Keratinocyte (primary cell): ENCODE data around the gene BCL2. TPM values are rescaled to one million over a fixed set of nuclear protein-coding genes. Genes with fewer than 3 reads are reported as not detected.

Experiments used
- DNase-seq: peaks from one replicate; pipeline ENCODE4 v3.0.0-alpha.2; 2011; ENCODE audit warnings: low read depth, missing footprints, low spot score
- FAIRE-seq: peaks from 2 replicates; lab custom pipeline; 2011; peaks lifted over from hg19 to GRCh38; lab: Jason Lieb, UNC
- H2AFZ ChIP-seq: 2 replicates; pipeline ENCODE4 v1.6.0; 2012; ENCODE audit warnings: low read length, control low read depth, inconsistent platforms; ENCODE audit not compliant: control insufficient read depth
- H3K27ac ChIP-seq: 2 replicates; pipeline ENCODE4 v1.5.1; 2011; ENCODE audit warnings: low read length; ENCODE audit not compliant: control insufficient read depth, insufficient read depth
- H3K27me3 ChIP-seq: 3 replicates; pipeline ENCODE4 v1.6.0; 2011; ENCODE audit warnings: low read length; ENCODE audit not compliant: control insufficient read depth, insufficient read depth; ENCODE audit errors: extremely low read depth
- H3K36me3 ChIP-seq, 2 experiments: 2 replicates in 1 of 2; 3 replicates in 1 of 2; pipeline ENCODE4 v1.5.1; 2011; ENCODE audit warnings: low read length in 2 of 2, mild to moderate bottlenecking in 1 of 2; ENCODE audit not compliant: control insufficient read depth in 2 of 2, insufficient read depth in 2 of 2; ENCODE audit errors: extremely low read depth in 1 of 2
- H3K4me1 ChIP-seq: 3 replicates; pipeline ENCODE4 v1.5.1; 2011; ENCODE audit warnings: low read length; ENCODE audit not compliant: control insufficient read depth, insufficient read depth; ENCODE audit errors: extremely low read depth
- H3K4me2 ChIP-seq: 3 replicates; pipeline ENCODE4 v1.6.0; 2011; ENCODE audit warnings: low read depth, low read length; ENCODE audit not compliant: control insufficient read depth, insufficient read depth; ENCODE audit errors: extremely low read depth
- H3K4me3 ChIP-seq, 3 experiments: fragments of 200-600 bp in 1 of 3; sonication (generic) in 1 of 3; 2 replicates in 2 of 3; 3 replicates in 1 of 3; pipeline ENCODE4 v1.5.1; 2011 to 2016; ENCODE audit warnings: low read length in 3 of 3, mild to moderate bottlenecking in 3 of 3, control low read depth in 2 of 3, inconsistent platforms in 1 of 3, low read depth in 1 of 3, mixed read lengths in 1 of 3, mixed run types in 1 of 3, moderate library complexity in 1 of 3; ENCODE audit not compliant: control insufficient read depth in 2 of 3, insufficient read depth in 2 of 3; ENCODE audit errors: extremely low read depth in 1 of 3
- H3K79me2 ChIP-seq: 2 replicates; pipeline ENCODE4 v1.6.0; 2012; ENCODE audit warnings: low read length; ENCODE audit not compliant: control insufficient read depth, insufficient read depth
- H3K9ac ChIP-seq: 3 replicates; pipeline ENCODE4 v1.6.0; 2011; ENCODE audit warnings: low read length; ENCODE audit not compliant: control insufficient read depth, insufficient read depth; ENCODE audit errors: extremely low read depth
- H3K9me1 ChIP-seq: 3 replicates; pipeline ENCODE4 v1.6.0; 2011; ENCODE audit warnings: low read length; ENCODE audit not compliant: control insufficient read depth, insufficient read depth; ENCODE audit errors: extremely low read depth
- H3K9me3 ChIP-seq: 2 replicates; pipeline ENCODE4 v1.5.1; 2012; ENCODE audit warnings: low read depth, low read length; ENCODE audit not compliant: control insufficient read depth
- H4K20me1 ChIP-seq: 3 replicates; pipeline ENCODE4 v1.6.0; 2011; ENCODE audit warnings: low read length; ENCODE audit not compliant: control insufficient read depth, insufficient read depth; ENCODE audit errors: extremely low read depth
- EZH2 ChIP-seq: IDR thresholded peaks from one replicate; pipeline ENCODE4 v1.6.1; 2012; ENCODE audit warnings: inconsistent platforms, mild to moderate bottlenecking, low read length, moderate library complexity
- dilution Hi-C: fragments of 300-500 bp; cut with MboI; formaldehyde crosslinking; loops from one replicate; pipeline ENCODE4 v1.7.0; 2020; ENCODE audit warnings: low sequenced_read_pairs; ENCODE audit not compliant: extremely low pct_ligation_motif_present
- polyA plus RNA-seq, 5 experiments: library from polyadenylated mRNA; depleted of rRNA in 3 of 5; stranded (reverse) in 3 of 5; stranded (forward) in 1 of 5; unstranded in 1 of 5; fragments of >200 nt; gene quantifications; 1 replicate in 1 of 5; 2 replicates in 3 of 5; 3 replicates in 1 of 5; pipeline versions ENCODE4 v1.2.1 to v1.2.3, GENCODE V29; 2011 to 2012; ENCODE audit warnings: missing spikeins in 2 of 5, low read depth in 1 of 5, low replicate concordance in 1 of 5
- TF ChIP-seq, protein P1 (sequence below), 3 experiments: IDR thresholded peaks in 1 of 3; conservative IDR thresholded peaks in 1 of 3; optimal IDR thresholded peaks in 1 of 3; 2 replicates in 2 of 3; 3 replicates in 1 of 3; pipeline versions ENCODE3 to v1.5.1; 2011; ENCODE audit warnings: low read length in 3 of 3, mild to moderate bottlenecking in 3 of 3, moderate library complexity in 2 of 3, control low read depth in 1 of 3, inconsistent platforms in 1 of 3; ENCODE audit not compliant: insufficient read depth in 2 of 3; ENCODE audit errors: extremely low read depth in 1 of 3

BCL2 gene
- polyA plus RNA-seq, 1 donor (not counting 4 experiments of a cell fraction or from before 2014, with no cell fraction given): 0.30 TPM

DNA sequence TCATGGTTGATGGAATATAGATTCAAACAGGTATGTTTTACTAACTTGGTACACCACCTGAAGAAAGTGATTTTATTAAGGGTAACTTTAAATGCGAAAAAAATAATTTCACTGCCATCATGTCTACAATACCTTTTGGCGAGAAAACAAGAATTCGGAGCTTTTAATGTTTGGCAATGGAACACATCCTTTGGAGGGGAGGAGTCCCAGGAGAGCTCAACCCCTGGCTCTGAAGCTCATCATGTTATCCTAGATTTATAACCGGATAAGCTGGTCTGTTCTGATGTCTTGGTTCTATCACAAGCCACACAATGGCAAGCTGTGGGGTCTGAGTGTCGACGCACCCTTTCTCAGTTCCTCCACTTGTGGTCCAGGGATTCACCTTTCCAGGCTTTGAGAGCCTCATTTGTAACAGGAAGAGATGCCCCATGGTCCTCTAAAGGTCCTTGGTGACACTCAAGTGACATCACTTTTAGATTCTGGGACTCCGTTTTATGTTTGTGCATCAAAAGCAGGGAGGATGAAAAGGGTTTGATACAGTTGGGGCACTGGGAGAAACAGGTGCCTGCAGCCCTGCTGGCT, 172.7 kb downstream of the BCL2 start:
- no peaks in the 10 kb centered on the region for H4K20me1 ChIP-seq
- no peak for DNase-seq
- dilution Hi-C loops: no loop called here
- H3K27me3 ChIP-seq: peaks cover 6% of the 10 kb centered on the region
- H3K9ac ChIP-seq: no peak overlapping the region
- H3K27ac ChIP-seq: no peak overlapping the region
- no peaks in the 10 kb centered on the region for H3K79me2 ChIP-seq
- no peaks in the 10 kb centered on the region for H3K36me3 ChIP-seq
- FAIRE-seq: no peak
- no peaks in the 10 kb centered on the region for H3K9me3 ChIP-seq
- H3K4me3 ChIP-seq: no peak overlapping the region
- no peak overlapping the region for H3K4me2 ChIP-seq
- H3K4me1 ChIP-seq: peaks cover 8% of the 10 kb centered on the region
- TF ChIP-seq, protein P1, sequence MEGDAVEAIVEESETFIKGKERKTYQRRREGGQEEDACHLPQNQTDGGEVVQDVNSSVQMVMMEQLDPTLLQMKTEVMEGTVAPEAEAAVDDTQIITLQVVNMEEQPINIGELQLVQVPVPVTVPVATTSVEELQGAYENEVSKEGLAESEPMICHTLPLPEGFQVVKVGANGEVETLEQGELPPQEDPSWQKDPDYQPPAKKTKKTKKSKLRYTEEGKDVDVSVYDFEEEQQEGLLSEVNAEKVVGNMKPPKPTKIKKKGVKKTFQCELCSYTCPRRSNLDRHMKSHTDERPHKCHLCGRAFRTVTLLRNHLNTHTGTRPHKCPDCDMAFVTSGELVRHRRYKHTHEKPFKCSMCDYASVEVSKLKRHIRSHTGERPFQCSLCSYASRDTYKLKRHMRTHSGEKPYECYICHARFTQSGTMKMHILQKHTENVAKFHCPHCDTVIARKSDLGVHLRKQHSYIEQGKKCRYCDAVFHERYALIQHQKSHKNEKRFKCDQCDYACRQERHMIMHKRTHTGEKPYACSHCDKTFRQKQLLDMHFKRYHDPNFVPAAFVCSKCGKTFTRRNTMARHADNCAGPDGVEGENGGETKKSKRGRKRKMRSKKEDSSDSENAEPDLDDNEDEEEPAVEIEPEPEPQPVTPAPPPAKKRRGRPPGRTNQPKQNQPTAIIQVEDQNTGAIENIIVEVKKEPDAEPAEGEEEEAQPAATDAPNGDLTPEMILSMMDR (optimal IDR thresholded peaks at IDR 0.05 in 1 of 3, IDR thresholded peaks at IDR 0.05 in 1 of 3, conservative IDR thresholded peaks at IDR 0.05 in 1 of 3; ENCODE audit: extremely low read depth in 1 of 3, insufficient read depth in 2 of 3, low read length in 3 of 3): no peak
- TF ChIP-seq EZH2: no peak
- no peak overlapping the region for H2AFZ ChIP-seq
- H3K9me1 ChIP-seq: no peaks in the 10 kb centered on the region

DNA sequence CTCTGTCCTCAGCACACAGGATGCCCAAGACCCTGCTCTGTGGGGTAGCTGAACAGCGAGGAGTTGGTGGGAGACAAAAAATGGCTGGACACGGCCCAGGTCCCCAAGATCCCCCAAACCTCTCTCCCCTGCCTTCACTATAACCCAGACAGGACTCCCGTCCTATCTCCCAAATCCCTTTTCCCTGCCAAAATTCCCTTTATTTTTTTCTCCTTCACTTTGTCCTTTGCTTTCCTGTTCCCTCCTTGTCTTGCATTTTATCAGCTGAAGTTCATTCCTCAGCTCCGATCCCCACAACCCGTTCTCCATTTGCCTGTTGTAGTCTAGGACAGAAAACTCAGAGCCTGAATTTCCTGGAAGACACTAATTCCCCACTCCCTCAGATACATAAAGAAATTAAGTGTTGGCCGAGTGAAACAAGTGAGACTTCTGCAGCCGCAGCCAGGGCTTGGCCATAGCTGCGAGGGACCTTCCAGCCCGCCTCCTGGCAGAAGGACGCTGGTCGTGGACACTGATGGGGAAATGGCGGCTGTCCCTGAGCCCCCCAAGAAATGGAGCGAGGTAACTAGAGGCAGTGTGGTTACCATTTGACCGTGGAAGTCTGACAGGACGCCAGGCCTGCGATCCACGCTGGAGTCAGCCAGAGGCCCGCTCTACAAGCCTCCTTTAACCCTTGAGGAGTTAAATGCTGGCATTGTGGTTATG, 173.6 kb downstream of the BCL2 start:
- Histone ChIP-seq H3K4me2 (no peak overlapping the region), H3K4me3 (no peak overlapping the region), H3K9ac (no peak overlapping the region), H4K20me1 (no peaks in the 10 kb centered on the region), H3K4me1 (no peaks in the 10 kb centered on the region), H3K79me2 (no peaks in the 10 kb centered on the region), H2AFZ (no peak overlapping the region), H3K36me3 (no peaks in the 10 kb centered on the region), H3K27me3 (peaks cover 6% of the 10 kb centered on the region), H3K9me1 (no peaks in the 10 kb centered on the region), H3K9me3 (no peaks in the 10 kb centered on the region), H3K27ac (no peak overlapping the region)
- dilution Hi-C loops: no loop called here
- TF ChIP-seq EZH2: no peak
- TF ChIP-seq, protein P1 (optimal IDR thresholded peaks at IDR 0.05 in 1 of 3, IDR thresholded peaks at IDR 0.05 in 1 of 3, conservative IDR thresholded peaks at IDR 0.05 in 1 of 3; ENCODE audit: extremely low read depth in 1 of 3, insufficient read depth in 2 of 3, low read length in 3 of 3): no peak
- no peak for FAIRE-seq
- DNase-seq: no peak
